Kidney epithelial cell (primary cell): ENCODE data around the gene SH3BGRL3. TPM values are rescaled to one million over a fixed set of nuclear protein-coding genes. Genes with fewer than 3 reads are reported as not detected.

Source experiments
- DNase-seq: peaks from one replicate; pipeline ENCODE4 v3.0.0-alpha.2; 2010; ENCODE audit warnings: low read depth
- H3K27me3 ChIP-seq: 2 replicates; pipeline ENCODE4 v1.6.0; 2011; ENCODE audit warnings: low read length; ENCODE audit not compliant: control insufficient read depth, insufficient read depth
- H3K36me3 ChIP-seq: 2 replicates; pipeline ENCODE4 v1.5.1; 2011; ENCODE audit warnings: low read length; ENCODE audit not compliant: control insufficient read depth, insufficient read depth
- H3K4me3 ChIP-seq: 2 replicates; pipeline ENCODE4 v1.5.1; 2011; ENCODE audit warnings: low read depth, mild to moderate bottlenecking, control low read depth, low read length
- CTCF ChIP-seq: IDR thresholded peaks from 2 replicates; pipeline ENCODE4 v1.5.1; 2011; ENCODE audit warnings: mild to moderate bottlenecking, moderate library complexity, low read length, control low read depth, inconsistent platforms; ENCODE audit not compliant: insufficient read depth, poor library complexity, severe bottlenecking
- total RNA-seq: library from RNA; depleted of rRNA; stranded (reverse); fragments of >200 nt; gene quantifications from 2 replicates; pipeline ENCODE4 v1.2.3, GENCODE V29; 2015

The SH3BGRL3 gene
- total RNA-seq, 1 donor from 2014 or later = 113 TPM

DNA sequence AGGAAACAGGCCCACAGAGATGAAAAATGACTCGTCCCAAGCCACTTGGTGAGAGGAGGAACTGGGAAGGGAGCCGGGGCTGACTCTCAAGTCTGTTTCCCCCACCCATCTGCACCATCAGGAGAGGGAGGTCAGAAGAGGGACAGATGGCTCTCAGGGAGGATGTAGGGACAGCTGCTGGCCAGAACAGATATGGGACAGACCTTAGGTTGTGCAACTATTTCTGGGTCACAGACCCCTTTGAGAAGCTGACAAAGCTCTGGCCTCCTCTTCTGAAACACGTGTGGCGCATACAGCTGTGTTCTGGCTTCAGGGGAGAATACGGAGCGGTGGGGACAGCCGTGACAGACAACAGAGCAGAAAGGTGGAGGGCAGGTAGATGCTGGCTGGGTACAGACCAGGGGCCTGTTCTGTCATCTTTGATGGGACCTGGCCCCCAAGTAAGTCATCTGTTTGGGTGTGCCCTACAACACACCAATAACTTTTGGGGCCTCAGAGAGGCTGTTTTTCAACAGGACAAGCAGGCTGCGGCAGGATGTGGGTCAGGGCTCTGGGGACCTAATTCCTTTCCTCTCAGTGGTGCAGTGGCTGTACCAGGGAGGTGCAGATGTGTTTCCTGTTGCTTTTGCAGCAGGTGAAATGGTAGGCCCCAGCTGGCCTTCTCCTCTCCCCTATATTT is 7.3 kb downstream of the SH3BGRL3 start:
- no peak for TF ChIP-seq CTCF
- no peaks in the 10 kb centered on the region for H3K27me3 ChIP-seq
- DNase-seq = no peak
- H3K36me3 ChIP-seq = no peaks in the 10 kb centered on the region
- no peak overlapping the region for H3K4me3 ChIP-seq

DNA sequence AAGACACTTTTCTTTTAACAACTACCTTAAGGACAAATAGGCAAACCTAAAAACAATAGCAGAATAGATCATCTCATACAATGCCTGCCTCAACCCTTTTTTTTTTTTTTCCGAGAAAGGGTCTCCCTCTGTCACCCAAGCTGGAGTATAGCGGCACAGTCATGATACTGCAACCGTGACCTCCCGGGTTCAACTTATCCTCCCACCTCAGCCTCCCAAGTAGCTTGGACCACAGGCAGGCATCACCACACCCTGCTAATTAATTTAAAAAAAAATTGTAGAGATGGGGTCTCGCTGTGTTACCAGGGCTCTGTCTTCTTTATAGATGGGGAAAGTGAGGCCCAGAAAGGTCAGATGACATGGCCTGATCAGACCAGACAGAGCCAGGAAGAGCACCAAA is 7.9 kb downstream of the SH3BGRL3 start:
- no peak overlapping the region for H3K4me3 ChIP-seq
- no peak for TF ChIP-seq CTCF
- DNase-seq = no peak
- no peaks in the 10 kb centered on the region for H3K27me3 ChIP-seq
- H3K36me3 ChIP-seq = no peaks in the 10 kb centered on the region

GRCh38 chr1:26288311-26288941 is 8.5 kb downstream of the SH3BGRL3 start:
- TF ChIP-seq CTCF = no peak
- no peak for DNase-seq
- Histone ChIP-seq H3K4me3 (no peak overlapping the region), H3K36me3 (no peaks in the 10 kb centered on the region), H3K27me3 (no peaks in the 10 kb centered on the region)

GRCh38 chr1:26289158-26290059 is 9.5 kb downstream of the SH3BGRL3 start:
- H3K36me3 ChIP-seq = no peaks in the 10 kb centered on the region
- TF ChIP-seq CTCF = no peak
- no peak overlapping the region for H3K4me3 ChIP-seq
- no peak for DNase-seq
- H3K27me3 ChIP-seq = no peaks in the 10 kb centered on the region

- no peak overlapping the region for H3K4me3 ChIP-seq
- H3K27me3 ChIP-seq = no peaks in the 10 kb centered on the region
- no peak for TF ChIP-seq CTCF
- H3K36me3 ChIP-seq = no peaks in the 10 kb centered on the region
- no peak for DNase-seq
These were observed 10.4 kb downstream of the SH3BGRL3 start for GRCh38 chr1:26290122-26290881.
